ENCODE data around the gene NAA60. TPM values are rescaled to one million over a fixed set of nuclear protein-coding genes. Genes with fewer than 3 reads are reported as not detected.

NAA60 gene
- total RNA-seq: 8.3 and 10.1 TPM in 2 replicates

DNA sequence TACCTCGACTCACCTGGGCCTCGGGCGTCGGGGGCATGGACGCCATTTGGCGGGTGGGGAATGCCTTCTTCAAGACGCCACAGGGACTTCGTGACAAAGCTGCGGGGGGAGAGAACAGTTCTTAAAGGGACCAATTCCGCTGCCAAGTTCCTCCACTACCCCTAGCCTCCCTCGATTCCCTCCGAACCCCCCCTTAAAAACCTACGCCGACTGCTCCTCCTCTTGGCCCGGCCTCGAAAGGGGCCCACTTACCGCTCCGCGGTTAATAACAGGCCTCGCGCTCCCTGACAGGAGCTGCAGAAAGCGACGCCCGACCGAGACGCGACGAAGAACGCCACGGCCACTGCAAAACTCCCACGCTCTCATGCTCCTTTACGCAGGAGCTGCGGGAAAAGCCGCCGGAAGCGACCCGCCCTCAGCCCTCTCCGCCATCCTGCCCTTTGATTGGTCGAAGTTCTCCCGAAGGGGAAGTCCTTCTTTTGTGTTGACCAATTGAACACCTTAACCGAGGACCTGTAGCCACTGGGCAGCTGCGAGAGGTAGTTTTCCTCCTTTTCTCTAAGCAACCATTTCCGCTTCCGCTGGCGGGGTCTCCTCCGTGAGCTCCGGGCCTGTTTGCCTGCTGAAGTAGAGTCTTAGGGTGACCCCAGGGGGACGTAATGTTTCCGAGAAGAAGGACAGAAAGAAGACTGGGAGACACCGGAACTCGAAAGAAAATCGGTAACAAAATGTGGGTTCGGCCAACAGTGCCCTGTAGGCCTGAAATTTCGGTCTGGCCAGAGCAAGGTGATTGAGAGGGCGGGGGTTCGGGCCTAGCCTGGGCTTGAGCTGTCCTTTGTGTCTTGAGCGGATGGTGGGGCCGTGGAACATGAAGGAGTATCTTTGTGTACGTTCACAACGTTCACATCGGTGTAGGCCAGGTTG, at the start of gene NAA60, which contains the start of gene ZNF597:
TSS of gene NAA60 (plus strand) at position 573 of the 924 bp plus-strand sequence. CDS start 32,548 bp downstream, outside the sequence.
TSS of gene ZNF597 (minus strand) at position 397 of the 924 bp plus-strand sequence. CDS start at position 46, 351 bp downstream.
- DNase-seq (ENCODE audit: low read depth in 2 of 2): peak; percentile 94

DNA sequence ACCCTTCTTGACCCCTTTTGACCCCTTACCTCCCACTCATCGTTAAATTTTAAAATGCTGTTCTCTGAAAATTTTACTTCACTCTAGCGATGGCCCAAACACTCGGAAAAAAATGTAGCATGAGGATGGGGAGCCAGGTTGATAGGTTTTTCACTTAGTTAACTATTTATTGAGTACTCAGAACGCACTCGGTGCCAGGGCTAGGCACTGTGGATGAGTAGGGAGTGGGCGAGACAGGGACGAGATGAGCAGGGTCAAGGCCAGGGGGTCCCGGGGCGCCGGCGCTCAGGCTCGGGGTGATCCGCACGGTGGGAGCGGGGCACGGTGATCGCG, 43.1 kb upstream of the NAA60 start:
- no peak for DNase-seq (ENCODE audit: low read depth in 2 of 2)

DNA sequence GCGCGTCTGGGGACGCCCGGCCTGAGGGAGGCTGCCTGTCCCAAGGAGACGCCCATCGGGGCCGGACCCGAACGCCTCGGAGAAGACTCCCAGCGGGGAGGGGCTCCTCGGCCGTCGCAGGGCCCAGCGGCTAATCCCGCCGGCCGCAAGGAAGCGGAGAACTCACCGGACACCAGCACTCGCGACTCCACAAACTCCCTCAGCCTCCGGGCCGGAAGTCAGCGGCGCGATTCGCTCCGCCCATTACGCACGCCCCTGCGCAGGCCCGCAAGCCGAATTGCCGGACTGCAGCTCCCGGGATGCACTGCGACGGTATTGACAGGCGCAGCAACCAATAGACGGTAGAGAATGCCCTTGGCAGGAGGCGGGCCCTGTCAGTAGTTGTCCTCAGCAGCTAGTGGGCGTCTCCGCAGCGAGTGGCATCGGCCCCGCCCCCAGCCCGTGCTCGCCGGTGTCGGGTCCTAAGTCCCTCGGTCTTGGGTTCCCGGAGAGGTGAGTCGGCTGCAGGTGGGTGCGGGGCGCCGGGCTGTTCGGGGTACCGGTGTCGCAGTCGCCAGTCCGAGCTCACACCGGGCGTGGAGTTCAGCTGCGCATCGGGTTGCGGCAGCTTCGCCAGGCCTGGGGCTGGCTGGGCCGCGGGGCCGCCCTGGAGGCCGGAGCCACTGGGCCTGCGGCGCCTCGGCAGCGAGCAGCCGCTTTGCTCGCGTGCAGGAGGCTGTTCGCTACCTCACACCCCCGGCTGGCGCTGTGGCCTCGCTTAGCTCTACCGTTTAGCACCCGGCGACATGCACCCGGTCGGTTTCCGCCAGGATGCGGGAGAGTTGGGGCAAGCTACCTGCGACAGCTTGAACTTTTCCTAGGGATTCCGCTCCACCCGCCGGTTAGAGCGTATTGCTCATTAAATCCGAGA, 42.4 kb upstream of the NAA60 start, which contains the start of the genes ZNF174 and ZSCAN32:
TSS of gene ZNF174 (plus strand) at position 437 of the 910 bp plus-strand sequence. CDS start 790 bp downstream, outside the sequence.
TSS of gene ZSCAN32 (minus strand) at position 226 of the 910 bp plus-strand sequence. CDS start 3,447 bp downstream, outside the sequence.
- peak; percentile 100 for DNase-seq (ENCODE audit: low read depth in 2 of 2)

DNA sequence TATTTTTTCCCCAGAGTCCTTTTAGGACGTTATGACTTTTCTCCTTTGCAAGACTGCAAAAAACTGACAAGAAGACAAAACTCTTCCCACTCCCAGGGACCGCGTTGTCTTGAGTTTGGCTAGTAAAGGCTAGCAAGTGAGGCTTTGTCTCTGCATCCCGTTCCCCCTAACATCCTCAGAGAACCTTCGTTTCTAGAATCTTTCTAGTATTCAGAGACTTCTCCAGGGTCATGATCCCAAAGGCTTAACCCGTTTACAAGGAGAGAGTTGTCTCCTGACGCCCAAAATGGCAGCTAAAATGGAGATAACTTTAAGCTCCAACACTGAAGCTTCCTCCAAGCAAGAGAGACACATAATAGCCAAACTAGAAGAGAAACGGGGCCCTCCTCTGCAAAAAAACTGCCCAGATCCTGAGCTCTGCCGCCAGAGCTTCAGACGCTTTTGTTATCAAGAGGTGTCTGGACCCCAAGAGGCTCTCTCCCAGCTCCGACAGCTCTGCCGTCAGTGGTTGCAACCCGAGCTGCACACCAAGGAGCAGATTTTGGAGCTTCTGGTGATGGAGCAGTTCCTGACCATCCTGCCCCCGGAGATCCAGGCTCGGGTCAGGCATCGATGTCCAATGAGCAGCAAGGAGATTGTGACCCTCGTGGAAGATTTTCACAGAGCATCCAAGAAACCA, 41.6 kb upstream of the NAA60 start:
- peak in 1 of 2 donors; percentile 26 for DNase-seq (ENCODE audit: low read depth in 2 of 2)

DNA sequence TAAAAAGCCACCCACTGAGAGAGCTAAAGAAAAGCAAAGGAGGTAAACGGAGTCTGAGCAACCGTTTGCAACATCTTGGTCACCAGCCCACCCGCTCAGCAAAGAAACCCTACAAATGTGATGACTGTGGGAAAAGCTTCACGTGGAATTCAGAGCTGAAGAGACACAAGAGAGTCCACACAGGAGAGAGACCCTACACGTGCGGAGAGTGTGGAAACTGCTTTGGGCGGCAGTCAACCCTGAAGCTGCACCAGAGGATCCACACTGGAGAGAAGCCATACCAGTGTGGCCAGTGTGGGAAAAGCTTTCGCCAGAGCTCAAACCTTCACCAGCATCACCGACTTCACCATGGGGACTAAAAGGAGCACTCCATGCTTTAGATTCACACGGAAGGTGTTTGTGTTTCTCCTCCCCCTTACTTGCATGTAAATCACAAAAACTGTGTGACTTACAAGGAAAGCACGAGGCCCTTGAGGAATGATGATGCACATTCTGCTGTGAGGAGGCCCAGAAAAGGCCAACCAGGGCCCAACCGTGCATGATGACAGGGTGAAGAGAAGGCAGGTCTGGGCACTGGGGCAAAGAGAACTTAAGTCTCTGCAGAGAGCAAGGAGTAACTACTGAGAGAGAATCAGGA, 34.8 kb upstream of the NAA60 start:
- DNase-seq (ENCODE audit: low read depth in 2 of 2): no peak

DNA sequence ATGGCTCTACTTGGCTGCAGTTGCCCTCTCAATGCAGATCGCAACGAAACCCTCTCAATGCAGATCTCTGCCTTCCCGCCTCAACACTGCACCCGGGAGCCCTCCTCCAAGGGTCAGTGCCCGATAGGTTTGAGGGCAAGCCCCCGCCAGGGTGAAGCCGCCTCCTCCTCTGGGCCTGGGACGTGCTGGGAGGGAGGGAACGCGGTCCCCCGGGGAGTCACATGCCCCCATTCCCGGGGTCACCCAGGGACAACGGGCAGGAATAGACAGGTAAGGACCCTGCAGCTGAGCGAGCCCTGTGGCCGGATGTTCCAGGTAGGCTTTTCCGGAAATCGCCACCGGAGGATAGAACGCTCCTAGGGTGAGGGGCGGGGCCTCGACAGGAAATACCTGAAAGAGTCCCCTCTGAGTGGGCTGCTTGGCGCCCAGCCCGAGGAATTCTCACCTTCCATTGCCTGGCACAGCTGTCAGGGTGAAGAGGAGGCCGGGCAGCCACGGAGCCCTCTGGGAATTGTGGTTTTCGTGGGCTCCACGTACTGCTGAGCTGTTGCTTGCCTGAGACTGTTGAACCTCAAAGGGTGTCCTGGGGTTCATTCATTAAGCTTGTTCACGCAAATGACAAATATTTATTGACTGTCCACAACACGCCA, 29.6 kb upstream of the NAA60 start:
- DNase-seq (ENCODE audit: low read depth in 2 of 2): no peak

DNA sequence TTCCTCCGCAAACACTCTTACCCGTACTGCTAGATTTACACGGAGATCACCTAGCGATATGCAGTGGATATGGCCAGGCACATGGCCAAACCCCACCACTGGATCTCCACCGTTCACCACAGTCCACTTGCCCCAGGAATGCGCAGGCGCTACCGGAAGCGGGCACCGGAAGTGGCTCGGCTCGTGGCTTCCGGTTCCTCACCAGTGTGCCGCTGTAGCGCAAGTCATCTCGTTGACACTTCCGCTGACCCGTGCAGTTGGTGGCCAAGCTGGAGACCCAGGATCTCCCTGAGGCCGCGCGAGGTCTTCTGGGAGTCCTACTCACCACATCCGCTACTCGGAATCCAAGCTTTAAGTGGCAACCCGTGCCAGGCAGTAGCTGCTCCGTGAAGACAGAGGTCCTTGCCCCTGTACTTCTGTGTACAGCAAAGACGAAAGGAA, 11.7 kb upstream of the NAA60 start:
- DNase-seq (ENCODE audit: low read depth in 2 of 2): peak in 1 of 2 donors; percentile 24

DNA sequence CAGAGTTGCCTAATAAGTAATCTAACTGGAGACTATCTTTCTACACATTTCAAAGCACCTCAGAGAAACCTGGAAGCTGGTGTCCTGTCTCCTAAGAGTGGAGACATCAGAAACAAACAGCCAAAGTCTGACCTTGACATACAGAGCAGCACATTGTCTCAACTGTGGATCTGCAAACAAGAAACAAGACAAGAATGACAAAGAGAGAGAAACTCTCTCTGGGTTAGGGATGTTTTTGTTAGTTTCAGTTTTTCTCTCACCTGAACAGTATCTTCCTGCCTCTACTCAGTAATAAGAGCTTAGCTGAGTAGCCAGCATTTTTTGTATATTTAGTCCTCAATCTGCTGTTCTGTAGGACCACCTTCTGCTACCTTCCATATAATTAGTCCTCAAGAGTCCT, 9.1 kb upstream of the NAA60 start:
- DNase-seq (ENCODE audit: low read depth in 2 of 2): no peak

DNA sequence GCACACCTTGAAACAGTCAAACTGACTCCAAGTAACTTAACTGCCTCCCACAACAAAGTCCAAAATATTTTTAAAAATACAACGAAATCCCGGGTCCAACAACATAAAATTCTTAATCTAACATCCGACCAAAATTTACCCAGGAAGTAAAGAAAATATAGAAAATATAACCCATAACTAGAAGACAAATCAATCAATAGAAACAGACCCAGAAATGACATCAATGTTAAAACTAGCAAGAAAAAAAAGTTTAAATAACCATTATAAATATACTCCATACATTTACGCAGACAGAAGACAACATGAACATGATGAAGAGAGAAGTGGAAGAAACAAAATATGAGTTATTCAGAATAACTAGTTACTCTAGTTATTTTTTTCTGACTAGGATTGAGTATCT, 3.8 kb upstream of the NAA60 start:
- no peak for DNase-seq (ENCODE audit: low read depth in 2 of 2)

DNA sequence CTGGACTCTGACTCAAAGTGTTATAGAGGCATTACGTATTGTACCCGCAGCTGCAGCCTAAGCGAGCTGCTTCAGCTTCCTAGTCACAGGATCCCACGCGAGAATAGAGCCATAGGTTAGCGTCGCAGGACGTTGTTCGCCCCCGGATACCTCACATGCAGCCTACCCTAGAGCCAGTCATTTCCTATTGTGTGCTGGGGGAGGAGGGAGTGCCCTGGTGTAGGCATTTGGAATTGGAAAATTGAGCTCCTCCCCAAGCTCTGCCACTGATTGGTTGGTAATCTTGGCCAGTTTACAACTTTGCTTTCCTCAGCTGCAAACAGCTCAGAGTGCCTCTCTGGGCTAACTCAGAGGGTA, 530 bp downstream of the NAA60 start:
- DNase-seq (ENCODE audit: low read depth in 2 of 2): peak; percentile 91 to 94

DNA sequence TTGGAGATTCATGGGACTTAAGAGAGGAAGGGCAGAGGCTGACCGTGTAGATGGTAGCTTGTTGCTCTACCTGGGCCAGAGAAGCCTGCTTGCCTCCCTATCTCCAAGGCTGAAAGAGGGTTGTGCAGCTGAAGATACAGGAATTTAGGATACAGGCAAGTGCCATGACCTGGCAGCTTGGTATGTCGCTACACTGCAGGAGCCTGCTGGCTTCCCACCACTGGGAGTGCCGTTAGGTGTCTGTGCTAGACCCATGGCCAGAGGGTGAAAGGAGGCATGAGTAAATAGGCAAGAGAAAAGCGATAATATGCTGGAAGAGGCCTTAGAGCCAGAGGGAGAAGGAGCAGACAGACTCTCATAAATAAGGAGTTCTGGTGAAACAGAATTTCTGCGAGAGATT, 10.6 kb downstream of the NAA60 start:
- DNase-seq (ENCODE audit: low read depth in 2 of 2): no peak

DNA sequence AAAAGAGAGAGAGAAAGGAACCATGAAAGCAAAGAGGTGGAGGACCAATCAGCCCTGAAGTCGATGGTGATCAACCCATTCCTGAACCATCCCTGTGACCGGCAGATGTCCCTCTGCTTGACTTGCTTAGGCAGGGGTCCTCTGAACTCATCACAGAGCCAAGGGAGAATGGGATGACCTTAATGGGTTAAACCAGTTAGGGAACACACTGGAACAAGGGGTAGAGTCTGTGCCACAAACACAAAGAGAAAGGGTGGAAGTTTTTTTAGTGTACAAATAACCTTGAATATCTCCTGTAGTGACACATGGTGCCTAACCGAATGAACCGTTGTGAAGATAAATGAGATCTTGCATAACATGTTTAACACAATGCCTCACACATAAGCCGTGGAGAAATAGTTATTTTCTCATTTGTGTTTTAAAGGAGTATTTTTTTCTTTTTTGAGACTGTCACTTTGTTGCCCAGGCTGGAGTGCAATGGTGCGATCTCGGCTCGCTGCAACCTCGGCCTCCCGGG, 11.2 kb downstream of the NAA60 start:
- no peak for DNase-seq (ENCODE audit: low read depth in 2 of 2)

DNA sequence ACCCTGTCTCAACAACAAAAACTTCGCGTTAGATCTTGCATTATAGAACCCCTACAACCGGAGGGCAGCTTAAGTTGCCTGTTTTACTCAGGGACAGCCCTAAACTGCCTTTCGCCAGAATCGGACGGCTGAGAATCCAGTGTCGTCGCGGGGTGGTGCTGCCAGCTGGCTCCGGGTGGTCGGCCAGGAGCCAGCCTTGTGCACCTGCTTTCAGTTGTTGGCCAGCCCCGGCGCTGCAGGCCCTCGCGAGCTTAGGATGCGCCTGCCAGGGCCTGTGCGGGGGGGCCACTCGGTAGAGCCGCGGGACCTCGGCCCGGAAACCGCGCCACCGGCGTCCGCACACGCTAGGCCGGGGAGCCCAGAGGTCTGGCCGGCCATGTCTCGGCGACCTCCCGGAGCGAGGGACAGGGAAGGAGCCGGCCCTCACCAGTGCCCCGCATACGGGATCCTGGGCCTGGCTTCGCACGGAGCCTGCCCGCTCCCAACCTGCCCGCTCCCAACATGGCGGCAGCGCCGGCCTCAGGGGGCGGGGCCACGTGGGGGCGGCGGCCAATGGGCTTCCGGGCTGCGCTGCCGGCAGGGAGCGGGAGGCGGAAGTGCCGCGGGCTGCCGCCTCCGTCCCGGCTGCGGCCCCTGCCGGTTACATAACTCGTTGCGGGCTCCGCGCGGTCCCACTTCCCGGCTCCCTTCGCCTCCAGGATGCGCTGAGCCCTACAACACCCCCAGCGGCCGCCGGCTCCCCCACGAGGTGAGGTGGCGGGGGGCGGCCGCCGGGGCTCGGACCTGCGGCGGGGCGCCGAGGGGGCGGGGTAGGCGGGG, 14.2 kb downstream of the NAA60 start:
- DNase-seq (ENCODE audit: low read depth in 2 of 2): peak; percentile 93 to 96

DNA sequence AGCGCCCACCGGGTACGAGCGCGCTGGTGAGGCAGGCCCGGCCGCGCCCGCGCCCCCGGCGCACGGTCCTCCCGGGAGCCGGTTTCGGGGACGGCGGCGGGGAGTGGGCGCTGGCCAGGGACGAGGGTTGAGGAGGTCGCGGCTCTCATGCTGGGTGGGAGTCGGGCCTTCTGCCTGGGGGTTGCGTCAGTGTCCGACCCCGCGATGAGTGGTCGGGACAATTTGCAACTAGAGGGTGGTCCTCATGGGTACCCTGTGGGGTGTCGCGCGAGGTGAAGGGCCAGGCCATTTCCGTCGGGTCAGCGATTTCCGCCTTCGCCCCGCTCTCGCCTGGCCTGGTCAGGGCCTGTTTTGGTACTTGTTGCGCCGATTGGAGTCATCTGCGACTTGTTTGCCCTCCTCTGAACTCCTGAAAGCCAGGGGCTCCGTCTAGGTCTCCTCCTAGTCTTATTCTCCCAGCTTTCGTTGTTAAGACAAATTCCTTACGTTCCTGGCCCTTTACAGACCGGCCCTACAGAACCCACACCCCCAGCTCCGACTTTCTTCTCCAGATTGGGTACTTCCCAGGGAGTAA, 14.9 kb downstream of the NAA60 start:
- peak; percentile 26 to 31 for DNase-seq (ENCODE audit: low read depth in 2 of 2)

DNA sequence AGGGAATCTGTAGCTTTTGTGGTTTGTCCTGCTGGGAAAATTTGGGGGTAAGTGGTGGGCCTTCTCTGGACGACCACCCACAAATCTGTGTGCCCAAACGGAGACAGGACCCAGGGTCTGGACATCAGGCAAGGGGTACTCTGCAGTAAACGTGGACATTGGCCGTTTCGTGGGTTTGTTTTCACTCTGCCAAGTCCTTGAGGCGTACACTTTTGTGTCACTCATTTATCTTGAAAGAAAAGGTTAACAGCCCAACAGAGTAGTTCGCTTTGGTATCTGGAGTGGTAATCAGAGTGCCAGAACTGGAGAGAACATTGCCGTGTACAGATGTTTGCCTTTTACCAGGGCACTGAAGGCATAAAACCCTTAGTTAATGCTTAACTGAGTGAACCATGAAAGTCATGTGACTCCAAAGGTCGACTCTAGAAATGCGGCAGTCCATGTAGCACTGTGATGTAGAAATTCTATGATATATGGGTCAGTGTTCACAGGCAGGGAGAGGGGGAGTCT, 15.4 kb downstream of the NAA60 start:
- peak; percentile 23 to 34 for DNase-seq (ENCODE audit: low read depth in 2 of 2)

DNA sequence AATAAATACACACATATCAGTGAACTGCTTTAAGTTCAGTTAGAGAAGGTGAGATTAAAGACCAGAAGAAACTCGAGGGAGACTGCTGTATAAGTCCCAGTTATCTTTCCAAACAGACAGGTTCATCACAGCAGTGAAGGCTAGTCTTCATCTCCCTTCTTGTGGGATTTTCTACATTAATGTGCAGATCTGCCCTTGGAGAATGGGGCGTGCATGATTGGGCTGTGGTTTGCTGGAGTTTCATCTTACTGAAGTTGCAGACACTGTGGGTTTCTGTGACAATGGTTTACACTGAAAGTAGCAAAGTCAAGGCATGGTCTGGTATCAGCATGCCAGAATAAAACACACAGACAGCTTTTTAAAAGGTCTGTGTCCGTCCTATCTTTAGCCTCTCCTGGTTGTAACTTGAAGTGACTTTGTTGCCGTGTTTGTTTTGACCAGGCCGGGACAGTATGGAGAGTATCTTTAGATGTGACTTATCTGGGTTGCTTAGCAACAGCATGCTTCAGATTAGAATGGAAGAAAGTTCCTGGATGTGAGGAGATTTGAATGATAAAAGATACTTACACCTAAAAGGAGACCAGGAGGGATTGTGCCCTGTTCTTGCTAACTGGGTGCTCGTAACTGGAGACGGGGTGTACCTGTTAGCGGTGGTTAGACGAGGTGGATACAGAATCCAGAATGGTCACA, 16.1 kb downstream of the NAA60 start:
- DNase-seq (ENCODE audit: low read depth in 2 of 2): no peak

DNA sequence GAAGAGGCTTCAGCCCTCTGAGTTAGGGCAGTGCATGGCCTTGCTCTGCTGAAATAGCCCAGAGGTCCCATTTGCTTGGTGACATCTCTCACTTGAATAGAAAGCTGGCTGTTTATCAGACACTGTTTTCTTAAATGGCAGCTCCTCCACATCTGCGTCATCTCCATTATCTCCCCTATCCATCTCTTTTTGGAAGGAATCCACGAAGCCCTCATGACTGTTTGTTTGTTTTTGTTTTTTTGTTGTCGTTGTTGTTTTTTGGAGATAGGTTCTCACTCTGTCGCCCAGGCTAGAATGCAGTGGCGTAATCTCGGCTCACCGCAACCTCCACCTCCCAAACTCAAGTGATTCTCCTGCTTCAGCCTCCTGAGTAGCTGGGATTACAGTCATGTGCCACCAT, 16.6 kb downstream of the NAA60 start:
- DNase-seq (ENCODE audit: low read depth in 2 of 2): no peak

DNA sequence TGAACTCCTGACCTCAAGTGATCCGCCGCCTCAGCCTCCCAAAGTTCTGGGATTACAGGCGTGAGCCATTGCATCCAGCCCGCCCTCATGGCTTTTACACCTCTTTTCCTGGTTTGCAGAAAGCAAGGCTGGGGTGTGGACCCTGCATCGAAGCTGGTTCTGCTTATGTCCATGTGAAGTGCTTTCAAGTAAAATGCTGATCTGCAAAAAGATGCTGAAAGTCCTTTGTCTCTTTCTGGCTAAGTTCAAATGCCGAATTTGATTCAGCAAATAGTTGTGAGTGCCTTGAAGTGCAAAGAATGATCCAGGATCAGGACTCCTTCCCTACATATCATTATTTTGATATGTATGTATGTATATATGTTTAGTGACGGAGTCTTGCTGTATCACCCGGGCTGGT, 17.1 kb downstream of the NAA60 start:
- no peak for DNase-seq (ENCODE audit: low read depth in 2 of 2)

Measured in lung microvascular endothelial cell (primary cell).